Left colon (tissue), 2 donors: Measurements from ENCODE around the gene ESRRB. TPM values are rescaled to one million over a fixed set of nuclear protein-coding genes. Genes with fewer than 3 reads are reported as not detected.

Experiments
- ATAC-seq: fragments of 200-7000 bp; cut with Tn5 transposase; one replicate; pipeline ENCODE4 v1.9.1; 2020; ENCODE audit warnings: mild to moderate bottlenecking, moderate library complexity
- DNase-seq, 2 donors: peaks; one replicate each; pipeline ENCODE4 v3.0.0-alpha.2; 2020
- intact Hi-C, 2 donors: fragments of 100-400 bp; cut with DNase I in 1 of 2; cut with micrococcal nuclease in 1 of 2; formaldehyde crosslinking; loops; one replicate each; pipeline versions ENCODE4 v1.11.2 to v1.14.0; 2022; cut with DNase I, micrococcal nuclease
- total RNA-seq, 2 donors: library from RNA; stranded (reverse); fragmentation: NEBNext Ultra II Directional; extraction: Animal tissue kit (Norgen Biotek cat#: 25700); gene quantifications; one replicate each; pipeline ENCODE4 v1.2.1, GENCODE V29; 2021
- donor health status: DM: no; HTN: no; CAD: no.
- donor health status: DM: yes; HTN: yes; CAD: no.

The ESRRB gene
- total RNA-seq, 2 donors from 2014 or later, result 0.06 to 0.18 TPM

DNA sequence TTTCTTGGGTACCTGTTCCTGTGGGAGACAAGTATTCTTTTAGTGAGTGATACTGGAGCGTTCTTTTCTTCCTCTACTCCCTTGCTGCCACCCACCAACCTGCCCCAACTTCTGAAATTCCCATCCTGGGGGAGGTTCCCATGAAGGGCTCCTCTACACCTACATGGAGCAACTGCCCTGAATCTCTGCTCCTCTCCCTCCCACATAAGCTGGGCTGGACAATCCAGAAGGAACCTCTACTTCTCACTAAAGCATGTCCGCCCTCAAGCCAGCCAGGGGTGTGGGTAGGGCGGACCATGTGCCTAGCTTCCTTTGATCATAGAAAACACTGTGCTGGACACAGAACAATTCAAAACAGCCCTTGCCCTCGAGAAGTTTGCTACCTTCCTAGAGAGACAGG lies 25.9 kb upstream of the ESRRB start:
- no peak for ATAC-seq
- DNase-seq, result no peak
- intact Hi-C loops, result loop anchor here (5.0 to 10.0 kb wide), 2 partner anchors 293 to 305 kb away; no protein-coding TSS in a partner anchor

DNA sequence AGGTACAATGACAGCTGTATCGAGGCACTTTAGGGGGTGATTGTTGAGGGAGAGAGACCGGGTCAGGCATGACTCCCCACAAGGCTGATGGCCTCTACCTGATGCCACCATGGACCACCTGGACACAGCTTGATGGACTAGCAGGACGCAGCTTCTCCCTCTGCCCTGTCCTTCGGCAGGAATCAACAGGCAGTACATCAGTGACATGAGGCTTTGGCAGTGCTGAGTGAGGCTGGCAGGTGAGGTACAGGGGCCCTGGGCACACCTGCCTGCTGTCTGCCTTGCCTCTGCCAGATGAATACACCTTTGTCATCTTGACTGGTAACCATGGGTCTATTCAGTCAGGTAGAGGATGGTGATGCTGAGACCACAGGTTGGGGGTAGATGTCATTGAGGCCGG lies 25.3 kb upstream of the ESRRB start:
- no peak for DNase-seq
- no peak for ATAC-seq
- intact Hi-C loops, result loop anchor here (5.0 to 10.0 kb wide), 2 partner anchors 293 to 306 kb away; no protein-coding TSS in a partner anchor

DNA sequence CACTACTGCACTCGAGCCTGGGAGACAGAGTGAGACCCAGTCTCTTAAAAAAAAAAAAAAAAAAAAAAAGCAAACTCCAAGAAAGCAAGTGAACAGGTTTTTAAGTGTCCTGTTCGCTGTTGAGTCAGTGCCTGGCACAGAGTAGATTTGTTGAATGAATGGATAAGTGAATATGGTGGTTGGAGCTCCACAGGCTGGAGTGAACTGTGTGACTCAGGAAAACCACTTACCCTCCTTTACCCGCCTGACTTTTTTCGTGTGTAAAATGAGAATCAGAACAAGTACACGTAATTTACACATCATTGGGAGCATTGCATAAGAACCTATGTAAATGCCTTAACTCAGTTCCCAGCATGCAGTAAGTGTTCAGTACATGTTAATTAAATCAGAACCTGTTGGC lies 24.0 kb upstream of the ESRRB start:
- ATAC-seq, result no peak
- intact Hi-C loops, result loop anchor here (5.0 to 10.0 kb wide), 2 partner anchors 295 to 307 kb away; no protein-coding TSS in a partner anchor
- no peak for DNase-seq

DNA sequence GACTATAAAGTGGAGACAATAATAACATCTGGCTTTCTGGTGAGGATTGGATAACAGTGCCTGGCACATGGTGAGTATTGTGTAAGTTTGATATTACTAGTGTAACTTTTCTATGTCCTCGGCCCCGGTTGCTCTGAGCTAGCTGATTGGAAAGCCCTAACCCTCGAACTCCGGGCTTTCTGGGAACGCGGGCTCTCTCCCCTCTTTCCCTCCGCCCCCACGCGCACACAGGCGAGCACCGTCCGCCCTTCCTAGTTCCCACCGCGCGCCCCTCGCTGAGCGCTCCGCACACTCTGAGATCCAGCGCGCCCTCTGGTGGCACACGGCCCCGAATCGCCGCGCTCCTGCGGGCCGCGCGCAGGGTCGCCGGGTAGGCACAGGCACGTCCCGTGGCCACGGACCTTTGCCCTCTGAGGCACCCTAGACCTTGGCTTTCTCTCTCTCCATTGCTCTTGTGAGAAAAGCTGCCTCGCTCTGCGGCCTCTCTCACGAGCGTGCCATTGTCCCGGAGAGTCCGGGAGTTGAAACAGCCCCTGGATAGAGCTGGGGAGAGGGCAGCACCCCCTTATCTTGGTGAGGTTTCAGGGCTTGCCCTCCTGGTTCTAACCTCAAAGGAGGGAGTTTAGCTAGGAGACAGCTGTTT lies 23.2 kb upstream of the ESRRB start:
- peak in 1 of 2 donors; percentile 62 for DNase-seq
- peak; percentile 49 for ATAC-seq
- intact Hi-C loops, result loop anchor here (5.0 to 10.0 kb wide), 2 partner anchors 295 to 308 kb away; no protein-coding TSS in a partner anchor

DNA sequence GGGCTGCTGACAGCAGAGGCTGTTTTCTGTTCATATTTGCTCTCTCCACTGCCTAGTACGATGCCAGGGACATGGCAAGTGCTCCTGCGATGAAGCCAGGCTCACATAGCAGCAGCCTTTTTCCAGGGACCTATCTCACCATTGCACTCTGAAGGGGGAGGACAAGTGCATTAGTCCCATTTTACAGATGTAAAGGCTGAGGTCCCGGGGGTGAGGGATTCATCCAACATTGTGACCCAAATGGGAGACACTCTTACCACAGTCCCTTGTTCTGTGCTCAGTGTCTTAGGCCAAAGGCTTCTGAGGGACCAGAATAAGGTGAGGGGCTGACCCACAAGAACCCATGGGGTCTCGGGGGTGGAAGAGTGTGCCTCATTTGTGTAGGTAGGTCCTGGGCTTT lies 21.6 kb upstream of the ESRRB start:
- ATAC-seq (no peak), DNase-seq (no peak)
- intact Hi-C loops, result loop anchor here (5.0 to 10.0 kb wide), 2 partner anchors 297 to 310 kb away; no protein-coding TSS in a partner anchor

DNA sequence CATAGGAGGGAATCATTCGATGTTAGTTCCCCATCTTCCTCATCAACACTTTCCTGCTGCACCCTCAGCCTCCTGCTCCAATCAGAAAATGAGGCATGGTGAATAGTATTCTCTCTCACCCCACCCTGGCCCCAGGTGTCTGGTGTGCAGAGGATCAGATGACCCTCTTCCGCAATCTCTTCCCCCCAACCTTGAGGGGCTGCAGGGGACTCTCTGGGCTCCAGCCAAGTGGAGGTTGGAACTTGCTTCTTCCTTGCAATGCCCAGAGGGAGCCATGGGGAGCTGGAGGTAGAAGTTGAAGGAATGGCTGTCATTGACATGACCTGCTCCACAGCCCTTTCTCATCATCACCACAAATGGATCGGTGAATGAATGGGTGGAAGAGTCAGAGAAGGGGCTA lies 20.2 kb upstream of the ESRRB start:
- no peak for ATAC-seq
- intact Hi-C loops, result loop anchor here in 1 of 2 donors (10.0 kb wide), 1 partner anchor 311 kb away; no protein-coding TSS in a partner anchor
- no peak for DNase-seq

DNA sequence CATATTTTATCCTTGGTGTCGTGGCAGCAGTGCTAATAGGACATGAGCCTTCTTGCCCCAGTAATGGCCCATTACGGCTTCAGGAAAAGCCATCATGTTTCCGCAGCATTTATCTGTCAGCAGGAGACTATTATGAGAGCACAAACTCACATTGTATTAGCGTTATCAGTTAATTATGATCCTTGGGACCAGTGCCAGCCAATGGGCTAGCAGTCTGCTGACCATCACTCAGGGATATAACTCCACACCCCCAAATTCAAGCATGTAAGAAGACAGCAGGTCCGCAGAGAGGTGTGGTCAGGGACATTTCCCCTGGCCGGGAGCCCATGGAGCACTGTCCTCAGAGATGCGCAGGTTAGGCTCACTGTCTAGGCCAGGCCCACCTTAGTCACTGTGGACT lies 4.9 kb upstream of the ESRRB start:
- intact Hi-C loops, result no loop called here
- DNase-seq (no peak), ATAC-seq (no peak)

DNA sequence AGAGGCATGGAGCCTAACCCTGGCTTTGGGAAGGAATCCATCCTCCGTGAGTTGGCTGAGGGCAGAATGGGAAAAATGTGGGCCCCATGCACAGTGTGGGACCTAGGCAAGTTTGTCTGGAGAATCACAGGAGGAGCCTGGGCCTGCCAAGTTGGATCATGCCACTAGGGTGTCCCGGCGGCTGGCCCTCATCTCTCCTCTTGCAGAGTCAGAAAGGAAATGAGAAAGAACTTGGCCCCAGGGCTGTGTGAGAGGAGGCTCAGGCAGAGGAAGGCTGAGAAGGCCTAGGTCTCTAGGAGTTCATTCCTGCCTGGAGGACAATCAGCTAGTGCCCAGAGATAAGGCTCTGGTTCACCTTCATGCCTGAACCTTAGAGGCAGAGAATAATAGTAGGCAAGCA lies 2.5 kb upstream of the ESRRB start:
- intact Hi-C loops, result no loop called here
- DNase-seq, result no peak
- ATAC-seq, result no peak

DNA sequence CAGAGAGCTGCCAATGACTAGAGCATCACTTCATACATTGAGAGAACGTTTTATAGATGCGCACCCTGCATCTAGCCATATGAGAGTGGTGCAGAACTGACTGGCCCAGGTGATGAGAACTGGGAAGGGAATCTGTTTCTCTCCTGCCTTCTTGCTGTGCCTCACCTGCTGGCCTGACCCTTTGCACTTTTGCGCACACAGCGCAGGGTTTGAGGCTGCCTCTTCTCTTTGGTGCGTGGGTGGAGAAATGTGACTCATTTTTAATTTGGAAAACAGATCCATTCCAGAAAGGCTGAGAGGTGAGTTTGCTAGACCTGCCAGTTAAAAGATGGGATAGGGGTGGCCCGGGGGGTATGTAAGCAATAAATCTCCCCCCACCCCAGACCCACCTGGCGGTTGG lies 453 bp upstream of the ESRRB start:
- ATAC-seq, result no peak
- intact Hi-C loops, result no loop called here
- no peak for DNase-seq

DNA sequence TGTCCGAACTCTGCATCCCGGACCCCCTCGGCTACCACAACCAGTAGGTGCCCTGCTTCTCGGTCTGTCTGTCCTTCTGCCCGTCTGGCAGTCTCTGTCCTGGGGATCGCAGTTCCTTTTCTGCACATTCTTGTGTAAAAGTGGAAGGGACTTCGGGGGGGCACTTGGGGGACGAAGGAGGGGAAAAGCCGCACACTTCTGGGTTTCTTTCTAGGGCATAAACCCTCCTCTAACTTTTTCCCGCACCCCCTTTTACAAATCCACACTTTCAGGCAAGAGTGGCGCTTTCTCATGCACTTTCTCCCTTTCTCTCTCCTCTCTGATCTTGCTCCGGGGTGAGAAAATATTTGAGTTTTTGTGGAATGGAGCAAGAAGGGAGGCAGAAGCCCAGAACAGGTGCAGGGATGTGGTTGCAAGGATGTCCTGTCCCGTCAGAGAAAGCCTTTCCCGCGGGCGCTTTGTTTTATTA lies 506 bp downstream of the ESRRB start:
- ATAC-seq, result no peak
- intact Hi-C loops, result no loop called here
- DNase-seq, result no peak

DNA sequence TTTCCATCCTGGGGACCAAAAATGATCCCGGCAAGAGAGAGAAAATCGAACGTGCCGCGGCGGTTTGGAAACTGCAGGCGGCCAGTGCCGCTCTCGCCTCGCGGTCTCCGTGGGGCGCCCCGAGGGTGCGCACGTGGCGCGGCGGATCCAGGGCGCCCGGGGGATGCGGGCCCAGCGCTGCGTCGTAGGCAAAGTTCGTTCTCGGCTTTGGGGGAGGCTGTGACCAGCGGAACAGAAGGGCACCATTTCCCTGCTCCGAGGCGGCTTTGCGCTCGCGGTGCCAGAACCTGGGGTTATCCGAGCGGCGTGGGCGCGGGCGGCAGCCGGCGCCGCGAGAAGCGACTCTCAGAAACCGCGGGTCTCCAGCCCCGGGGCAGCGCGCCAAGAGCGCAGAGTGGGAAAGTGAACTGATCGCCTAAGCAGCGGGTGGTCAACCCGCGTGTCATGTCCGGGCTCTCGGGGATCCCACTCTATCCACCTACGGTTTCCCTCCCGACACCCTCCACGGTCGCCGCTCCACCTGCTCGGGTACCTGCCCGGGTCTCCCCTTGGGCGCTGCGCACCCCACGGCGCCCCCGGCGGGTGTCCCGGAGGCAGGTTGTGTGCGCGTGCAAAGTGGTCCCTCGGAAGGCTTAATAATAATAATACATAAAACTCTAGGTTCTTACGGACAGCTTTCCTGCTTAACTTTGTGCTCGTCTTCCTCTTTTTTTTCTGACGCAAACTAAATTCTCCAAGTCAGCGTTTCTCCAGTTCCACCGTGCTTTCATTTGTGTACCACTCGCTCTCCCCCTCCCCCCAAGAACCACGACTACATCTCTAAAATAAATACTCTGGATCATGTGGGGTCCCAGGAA lies 1.2 kb downstream of the ESRRB start:
- intact Hi-C loops, result no loop called here
- no peak for ATAC-seq
- DNase-seq, result no peak

DNA sequence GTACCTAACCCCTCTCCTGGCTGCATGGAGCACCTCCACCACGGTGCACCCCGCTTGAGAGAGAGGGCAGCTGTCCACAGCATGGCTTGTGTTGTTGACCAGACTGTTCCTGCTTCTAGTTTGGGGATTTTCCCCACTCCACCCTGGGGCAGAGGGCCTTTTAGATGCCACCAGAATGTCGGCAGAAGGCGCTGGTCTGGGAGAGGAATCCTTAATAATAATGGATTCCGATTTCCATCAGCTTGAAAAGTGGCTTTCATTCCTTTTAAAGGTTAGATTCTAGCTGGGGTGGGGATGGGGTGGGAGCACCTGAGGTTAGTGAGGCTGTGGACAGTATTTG lies 1.8 kb downstream of the ESRRB start:
- ATAC-seq, result no peak
- intact Hi-C loops, result no loop called here
- no peak for DNase-seq

DNA sequence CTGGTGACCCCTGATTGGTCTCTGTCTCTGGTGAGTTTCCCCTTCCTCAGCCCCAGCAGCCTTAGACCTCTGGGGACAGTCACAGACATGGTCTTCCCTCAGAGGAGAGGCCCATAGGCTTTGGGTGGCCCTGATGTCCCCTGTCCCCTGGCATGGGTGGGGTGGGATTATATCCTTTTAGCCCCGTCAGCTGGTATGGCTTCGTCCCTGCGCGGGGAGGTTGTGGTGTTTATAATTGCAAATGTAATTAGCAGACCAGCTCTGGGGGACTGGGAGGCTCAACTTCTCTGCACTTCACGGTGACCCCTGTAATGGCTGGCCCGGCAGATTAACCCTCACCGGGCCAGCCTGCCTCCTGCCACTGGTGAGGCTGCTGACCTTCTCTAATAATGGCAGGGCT lies 5.1 kb downstream of the ESRRB start:
- ATAC-seq, result no peak
- intact Hi-C loops, result no loop called here
- DNase-seq, result no peak

DNA sequence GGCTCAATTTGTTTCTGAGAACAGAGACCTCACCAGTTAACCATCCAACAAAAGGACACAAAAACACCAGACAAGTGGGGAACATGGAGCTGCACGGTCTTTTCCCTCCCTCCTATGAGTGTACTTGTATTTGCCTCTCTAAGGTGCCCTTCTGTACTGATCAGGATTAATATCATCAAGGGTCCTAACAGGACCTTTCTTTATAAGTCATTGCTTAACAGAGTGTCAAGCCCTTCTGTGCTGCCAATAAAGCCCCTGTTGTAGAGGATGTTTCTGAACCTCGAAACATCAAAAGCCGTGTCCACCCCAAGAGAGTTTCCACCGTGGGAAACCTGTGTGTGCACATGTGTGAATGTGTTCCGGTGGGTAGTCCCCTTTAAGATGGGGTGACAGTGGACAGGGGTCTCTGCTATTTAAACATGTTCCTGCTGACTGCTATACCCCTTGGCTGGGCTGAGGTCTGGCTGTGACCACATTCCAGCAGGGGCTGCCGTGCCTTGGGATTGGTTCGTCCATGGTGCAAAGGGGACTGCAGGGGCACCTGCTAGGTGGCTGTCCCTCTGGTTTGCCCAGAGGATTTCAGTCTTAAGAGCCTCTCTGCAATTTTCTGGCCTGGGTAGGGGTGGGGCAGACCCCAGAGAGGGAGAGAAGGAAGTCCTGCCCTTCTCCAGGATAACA lies 6.0 kb downstream of the ESRRB start:
- no peak for ATAC-seq
- intact Hi-C loops, result no loop called here

DNA sequence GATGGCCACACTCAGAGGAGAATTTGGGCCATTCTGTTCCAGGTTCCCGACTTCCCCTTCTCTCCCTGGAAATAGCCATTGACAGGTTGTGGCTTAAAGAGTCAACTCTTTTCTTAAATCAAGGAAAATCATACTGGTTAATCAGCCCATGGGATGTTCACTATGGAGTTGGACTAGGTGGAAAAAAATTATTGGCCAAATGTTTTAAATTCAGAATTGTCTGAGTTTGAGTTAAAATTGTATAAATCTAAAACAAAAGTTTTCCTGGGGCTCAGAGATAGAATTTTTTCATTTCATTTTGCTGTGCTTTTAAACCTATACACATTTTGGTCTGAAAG lies 6.5 kb downstream of the ESRRB start:
- DNase-seq (no peak), ATAC-seq (no peak)
- intact Hi-C loops, result no loop called here

More for the DNA sequence above, 6.0 kb downstream of the ESRRB start:
- no peak for DNase-seq

DNA sequence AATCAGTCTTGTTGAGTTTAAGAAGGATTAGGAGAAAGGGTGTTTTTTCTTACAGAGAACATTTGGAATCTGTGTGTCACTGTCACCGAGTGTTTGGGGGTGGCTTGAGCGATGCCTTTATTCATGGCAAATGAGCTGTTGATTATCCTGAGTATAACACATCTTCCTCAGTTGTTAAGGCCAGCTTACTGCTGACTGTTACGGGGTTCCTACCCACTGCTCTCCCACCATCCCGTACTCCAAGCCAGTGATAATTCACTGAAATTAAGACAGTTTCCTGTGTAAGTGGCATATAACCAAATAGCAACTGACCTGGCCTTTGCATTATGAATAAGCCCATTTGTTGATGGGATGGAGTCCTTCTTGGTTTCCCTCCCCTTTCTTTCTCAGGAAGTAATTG lies 9.5 kb downstream of the ESRRB start:
- intact Hi-C loops, result no loop called here
- no peak for ATAC-seq
- DNase-seq, result no peak

DNA sequence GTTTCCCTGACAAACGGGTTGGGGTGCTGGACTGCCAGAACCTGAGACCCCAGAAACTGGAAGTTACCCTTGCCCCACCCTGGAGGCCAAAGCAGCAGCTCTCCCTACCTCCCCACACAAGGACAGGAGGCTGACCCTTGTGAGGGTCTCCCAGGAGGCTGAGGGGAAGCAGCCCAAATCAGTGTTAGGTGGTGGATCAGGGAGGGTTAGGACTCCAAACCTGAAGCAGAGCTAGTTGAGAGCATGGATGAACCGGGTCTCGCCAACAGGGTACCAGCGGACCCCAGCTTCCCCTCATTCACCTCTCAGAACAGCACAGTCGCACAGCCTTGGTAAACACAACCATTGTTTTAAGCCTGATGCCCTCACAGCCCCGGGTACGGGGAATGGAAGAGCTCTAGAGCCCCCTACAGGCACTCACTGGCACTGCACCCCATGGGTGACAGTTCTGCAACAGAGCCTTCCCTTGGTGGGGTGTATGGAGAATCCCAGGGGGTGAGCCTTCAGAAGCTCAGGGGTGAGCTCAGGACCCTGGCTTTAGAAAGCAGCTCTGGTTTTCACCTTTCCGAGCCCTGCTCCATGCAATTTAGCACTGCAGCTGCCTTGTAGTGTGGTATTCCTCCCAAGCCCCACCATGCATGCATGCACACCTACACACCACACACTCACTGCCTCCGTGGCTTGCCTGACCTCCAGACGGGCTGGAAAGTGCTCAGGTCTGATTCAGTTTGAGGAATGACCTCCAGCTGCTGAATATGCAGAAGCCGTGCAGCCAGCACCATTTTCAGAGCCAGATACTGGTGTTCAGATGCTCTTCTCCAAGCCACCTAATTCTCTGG lies 11.2 kb downstream of the ESRRB start:
- ATAC-seq, result peak; percentile 75
- DNase-seq, result peak in 1 of 2 donors; percentile 62
- intact Hi-C loops, result no loop called here

DNA sequence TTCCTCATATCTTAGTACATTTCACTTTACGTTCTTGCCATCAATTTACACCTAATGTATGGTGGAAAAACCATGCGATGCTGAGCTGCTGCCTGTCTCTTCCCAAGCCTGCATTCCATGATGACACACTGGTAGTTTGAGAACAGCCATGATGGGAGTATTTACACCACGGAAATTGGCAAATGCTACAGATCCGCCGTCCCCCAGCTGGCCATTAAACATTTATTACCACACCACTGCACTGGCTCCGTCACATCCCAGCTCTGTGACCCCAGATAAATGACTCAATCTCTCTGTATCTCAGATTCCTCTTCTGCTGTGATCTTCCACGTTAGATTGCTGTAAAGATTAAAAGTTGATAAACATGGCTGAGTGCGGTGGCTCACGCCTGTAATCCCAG lies 13.9 kb downstream of the ESRRB start:
- intact Hi-C loops, result no loop called here
- ATAC-seq (no peak), DNase-seq (no peak)

DNA sequence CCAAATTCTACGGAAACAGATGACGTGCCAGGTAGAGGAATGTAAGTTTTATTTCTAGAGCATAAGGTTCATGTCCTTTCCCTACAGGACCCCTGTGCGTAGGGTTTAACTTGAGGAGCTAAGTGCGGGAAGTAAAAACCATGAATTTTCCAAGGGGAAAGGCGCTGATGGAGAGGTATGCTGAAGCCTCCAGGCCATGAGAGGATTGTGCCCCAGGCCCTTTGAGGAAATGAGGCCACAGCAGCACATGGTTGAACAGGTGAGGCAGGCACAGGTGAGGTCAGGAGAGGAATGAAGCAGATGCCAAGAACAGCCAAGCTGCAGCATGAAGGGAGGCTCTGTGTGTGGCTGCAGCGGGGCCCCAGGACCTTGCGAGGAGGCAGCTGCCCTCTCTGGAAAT lies 14.7 kb downstream of the ESRRB start:
- DNase-seq, result no peak
- intact Hi-C loops, result no loop called here
- ATAC-seq, result no peak
